Urinary bladder (tissue), 4 donors: ENCODE data around the gene CORO6. TPM values are rescaled to one million over a fixed set of nuclear protein-coding genes. Genes with fewer than 3 reads are reported as not detected.

Experiments used
- DNase-seq: peaks from one replicate; pipeline ENCODE4 v3.0.0-alpha.2; 2015; ENCODE audit errors: extremely low spot score
- H3K27ac ChIP-seq: one replicate; pipeline ENCODE4 v1.5.1; 2013; ENCODE audit warnings: low read depth, mild to moderate bottlenecking, moderate library complexity
- H3K36me3 ChIP-seq: one replicate; pipeline ENCODE4 v1.6.1; 2013; ENCODE audit warnings: mild to moderate bottlenecking, moderate library complexity; ENCODE audit not compliant: insufficient read depth
- H3K4me1 ChIP-seq: one replicate; pipeline ENCODE4 v1.6.1; 2013; ENCODE audit warnings: mild to moderate bottlenecking, moderate library complexity; ENCODE audit not compliant: insufficient read depth
- H3K4me3 ChIP-seq: one replicate; pipeline ENCODE4 v1.5.1; 2013; ENCODE audit warnings: low read depth, low read length
- WGBS: extraction: QIAGEN DNeasy Blood & Tissue Kit; methylation state at CpG from one replicate; pipeline ENCODE4 v1.1.7; 2013; 5-methylcytosine and 5-hydroxymethylcytosine counted together
- polyA plus RNA-seq: library from polyadenylated mRNA; stranded (reverse); fragments of 200-250 nt; gene quantifications from one replicate; pipeline ENCODE4 v1.2.3, GENCODE V29; 2013
- total RNA-seq: library from RNA; depleted of rRNA; stranded (reverse); fragments of >200 nt; gene quantifications from one replicate; pipeline ENCODE4 v1.2.3, GENCODE V29; 2014
- donor health status: healthy with polysubstance abuse.
- donor health status: healthy.

The CORO6 gene
- total and polyA plus RNA-seq, 2 donors: 5.2 to 35.0 TPM

DNA sequence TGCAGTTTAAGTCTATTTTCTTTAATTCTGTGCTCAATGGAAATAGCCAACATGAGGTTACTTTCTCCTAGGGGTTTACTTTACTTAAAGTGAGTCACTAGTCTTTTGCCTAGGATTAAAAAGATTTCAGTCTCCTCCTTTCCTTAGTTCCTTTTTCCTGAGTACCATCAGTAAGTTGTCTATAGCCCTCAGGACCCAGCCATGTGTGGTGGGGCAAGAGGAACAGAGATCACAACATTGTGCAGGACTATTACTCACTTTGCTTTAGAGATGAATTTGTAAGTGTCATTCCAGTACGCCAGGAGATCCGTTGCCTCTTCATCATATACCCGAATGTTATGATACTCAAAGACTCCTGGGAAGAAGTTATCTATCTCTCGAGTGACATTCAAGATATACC, 27.7 kb upstream of the CORO6 start:
- Histone ChIP-seq H3K4me3 (no peak overlapping the region), H3K36me3 (no peaks in the 10 kb centered on the region), H3K27ac (no peak overlapping the region), H3K4me1 (peaks cover 2% of the 10 kb centered on the region)
- no peak for DNase-seq
- WGBS: 89% methylated on average over 4 of the region's 4 CpGs

DNA sequence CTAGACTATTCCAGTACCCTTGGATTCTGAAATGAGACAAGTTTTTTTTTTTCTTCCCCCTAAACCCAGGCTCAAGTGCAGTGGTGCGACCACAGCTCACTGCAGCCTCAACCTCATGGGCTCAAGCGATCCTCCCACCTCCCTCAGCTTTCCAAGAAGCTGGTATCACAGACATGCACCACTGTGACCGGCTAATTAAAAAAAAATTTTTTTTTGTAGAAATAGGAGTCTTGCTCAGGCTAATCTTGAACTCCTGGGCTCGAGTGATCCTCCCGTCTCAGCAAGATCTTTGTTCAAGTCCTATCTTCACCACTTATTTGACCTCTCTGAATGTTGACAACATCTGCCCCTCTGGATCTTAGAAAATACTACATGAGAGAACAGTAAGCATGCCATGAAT, 26.6 kb upstream of the CORO6 start:
- Histone ChIP-seq H3K4me1 (no peaks in the 10 kb centered on the region), H3K4me3 (no peak overlapping the region), H3K36me3 (no peaks in the 10 kb centered on the region), H3K27ac (no peak overlapping the region)
- WGBS: 97% methylated on average over 5 of the region's 5 CpGs
- DNase-seq: no peak

DNA sequence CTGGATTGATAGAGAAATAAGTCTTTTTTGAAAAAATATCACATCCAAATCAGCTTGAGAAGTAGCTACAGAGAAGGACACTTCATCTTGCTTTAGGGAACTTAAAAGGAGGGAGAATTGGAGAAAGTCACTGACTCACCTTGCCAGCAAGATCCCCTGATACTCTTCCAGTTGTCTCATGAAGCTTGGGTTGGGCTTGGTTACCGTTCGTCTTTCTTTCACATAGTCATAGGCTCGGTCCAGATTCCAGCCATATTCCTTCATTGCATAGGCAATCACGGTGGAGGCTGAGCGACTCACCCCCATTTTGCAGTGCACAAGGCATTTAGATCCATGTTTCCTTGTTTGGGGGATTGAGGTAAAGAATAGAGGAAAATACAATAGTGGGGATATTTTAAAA, 25.3 kb upstream of the CORO6 start:
- Histone ChIP-seq H3K4me3 (no peak overlapping the region), H3K4me1 (no peaks in the 10 kb centered on the region), H3K36me3 (no peaks in the 10 kb centered on the region), H3K27ac (no peak overlapping the region)
- 93% methylated on average over 5 of the region's 5 CpGs for WGBS
- no peak for DNase-seq

DNA sequence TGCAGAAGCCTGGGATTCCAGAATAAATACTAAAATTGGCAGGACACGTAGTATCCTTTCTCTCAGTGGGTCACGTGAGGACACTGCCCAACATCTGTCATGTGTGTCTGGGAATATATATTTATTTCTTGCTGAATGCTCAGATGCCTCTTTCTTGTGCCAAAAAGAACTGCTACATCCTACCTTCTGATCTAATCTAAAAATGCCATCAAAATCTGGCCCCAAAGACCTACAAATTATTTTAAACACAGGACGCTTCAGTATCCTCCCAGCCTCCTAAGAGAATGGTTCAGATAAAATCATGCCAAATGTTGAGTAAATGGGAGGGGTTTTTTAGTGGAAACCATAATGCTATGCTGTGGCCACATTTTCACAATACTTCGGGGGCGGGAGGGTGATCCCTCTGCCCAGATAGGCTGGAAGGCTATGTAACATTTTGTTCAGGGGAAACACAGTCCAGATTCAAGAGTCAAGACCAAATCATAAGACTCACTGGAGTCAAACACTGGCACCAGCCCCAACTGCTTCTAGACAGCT, 22.9 kb upstream of the CORO6 start:
- Histone ChIP-seq H3K27ac (peak overlapping the region; percentile 48), H3K36me3 (no peaks in the 10 kb centered on the region), H3K4me1 (no peaks in the 10 kb centered on the region), H3K4me3 (no peak overlapping the region)
- 11% methylated on average over 5 of the region's 5 CpGs for whole genome bisulfite sequencing
- peak; percentile 42 for DNase-seq

DNA sequence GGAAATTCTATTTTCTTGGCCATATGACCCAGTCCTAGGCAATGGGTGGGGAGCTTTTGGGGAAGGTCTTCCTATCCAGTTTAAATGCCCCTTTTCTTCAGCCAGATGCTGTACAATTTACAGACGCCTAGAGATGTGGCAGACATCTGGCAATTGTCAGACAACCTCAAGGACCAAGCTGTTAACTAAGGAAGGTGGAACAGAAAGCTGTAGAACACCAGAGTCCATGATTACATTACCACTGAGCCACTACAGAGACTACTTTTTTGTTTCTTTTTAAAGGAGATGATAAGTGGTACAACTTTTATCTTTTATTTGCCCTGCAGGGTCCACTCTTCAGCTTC, 21.1 kb upstream of the CORO6 start:
- no peaks in the 10 kb centered on the region for H3K4me1 ChIP-seq
- WGBS: 72% methylated on average over 1 of the region's 1 CpG
- no peak overlapping the region for H3K27ac ChIP-seq
- no peak overlapping the region for H3K4me3 ChIP-seq
- no peak for DNase-seq
- no peaks in the 10 kb centered on the region for H3K36me3 ChIP-seq

DNA sequence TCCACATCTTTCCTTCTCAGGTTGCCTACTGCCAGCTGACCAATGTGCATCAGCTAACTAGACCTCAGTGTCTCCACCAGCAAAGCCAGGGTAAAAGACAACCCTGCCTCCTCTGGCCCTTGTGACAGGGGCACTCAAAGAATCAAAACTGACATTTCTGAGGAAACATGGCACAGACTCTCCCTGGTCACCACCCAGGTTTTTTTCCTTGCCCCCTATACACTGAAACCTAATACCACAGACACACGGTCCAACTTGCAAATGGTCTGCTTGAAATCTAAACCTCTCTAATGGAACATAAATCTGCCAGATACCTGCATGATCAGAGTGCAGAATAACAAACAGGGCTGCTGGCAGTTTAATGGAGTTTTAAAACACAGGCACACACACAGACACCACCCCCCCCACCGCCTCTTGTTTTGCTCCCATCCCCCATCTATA, 19.5 kb upstream of the CORO6 start:
- Histone ChIP-seq H3K4me1 (no peaks in the 10 kb centered on the region), H3K36me3 (no peaks in the 10 kb centered on the region), H3K4me3 (no peak overlapping the region), H3K27ac (no peak overlapping the region)
- WGBS: 66% methylated on average over 2 of the region's 2 CpGs
- no peak for DNase-seq

DNA sequence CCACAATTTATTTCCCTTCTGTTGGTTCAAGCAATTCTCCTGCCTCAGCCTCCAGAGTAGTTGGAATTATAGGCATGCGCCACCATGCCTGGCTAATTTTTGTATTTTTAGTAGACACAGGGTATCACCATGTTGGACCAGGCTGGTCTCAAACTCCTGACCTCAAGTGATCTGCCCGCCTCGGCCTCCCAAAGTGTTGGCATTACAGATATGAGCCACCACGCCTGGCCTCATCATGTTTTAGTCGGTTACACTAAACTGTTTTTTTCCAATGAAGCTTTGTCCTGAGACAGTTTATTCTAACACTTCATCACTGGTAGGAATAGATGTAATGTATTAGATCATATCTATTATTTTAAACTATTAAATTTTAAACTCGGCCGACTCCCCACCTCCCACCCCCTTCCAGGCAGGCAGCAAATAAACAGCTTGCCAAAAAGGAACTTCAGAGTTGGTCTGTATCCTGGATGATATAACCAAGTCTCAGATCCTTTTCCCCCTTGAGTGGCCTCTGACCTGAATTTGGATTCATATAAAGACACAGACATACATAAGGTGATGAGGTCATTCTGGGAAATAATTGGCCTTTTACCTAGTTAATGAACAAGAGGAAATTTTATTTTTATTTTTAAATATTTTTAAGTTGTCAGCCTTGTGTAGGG, 18.4 kb upstream of the CORO6 start:
- WGBS: 68% methylated on average over 7 of the region's 7 CpGs
- Histone ChIP-seq H3K4me1 (no peaks in the 10 kb centered on the region), H3K27ac (no peak overlapping the region), H3K4me3 (no peak overlapping the region), H3K36me3 (no peaks in the 10 kb centered on the region)
- no peak for DNase-seq

DNA sequence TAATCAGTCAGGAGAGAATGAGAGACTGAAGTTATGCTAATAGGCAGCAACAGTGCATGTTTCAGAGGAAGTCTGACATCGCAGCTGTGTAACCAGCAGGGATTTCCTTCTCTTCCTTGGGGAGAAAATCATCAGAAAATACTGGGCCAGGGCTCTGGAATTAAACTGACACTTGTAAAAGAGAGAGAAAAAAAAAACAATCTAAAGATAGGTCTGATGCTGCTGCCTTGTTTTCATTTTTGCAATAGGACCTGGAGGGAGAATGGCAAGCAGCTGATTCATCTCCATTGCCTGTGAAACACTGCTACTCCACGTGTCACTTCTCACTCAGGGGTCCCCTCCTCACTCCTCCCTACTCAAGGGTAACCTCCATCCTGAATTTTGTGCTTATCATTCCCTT, 17.7 kb upstream of the CORO6 start:
- WGBS: 38% methylated on average over 2 of the region's 2 CpGs
- H3K36me3 ChIP-seq: no peaks in the 10 kb centered on the region
- peak overlapping the region; percentile 17 for H3K27ac ChIP-seq
- H3K4me1 ChIP-seq: no peaks in the 10 kb centered on the region
- DNase-seq: no peak
- H3K4me3 ChIP-seq: no peak overlapping the region

DNA sequence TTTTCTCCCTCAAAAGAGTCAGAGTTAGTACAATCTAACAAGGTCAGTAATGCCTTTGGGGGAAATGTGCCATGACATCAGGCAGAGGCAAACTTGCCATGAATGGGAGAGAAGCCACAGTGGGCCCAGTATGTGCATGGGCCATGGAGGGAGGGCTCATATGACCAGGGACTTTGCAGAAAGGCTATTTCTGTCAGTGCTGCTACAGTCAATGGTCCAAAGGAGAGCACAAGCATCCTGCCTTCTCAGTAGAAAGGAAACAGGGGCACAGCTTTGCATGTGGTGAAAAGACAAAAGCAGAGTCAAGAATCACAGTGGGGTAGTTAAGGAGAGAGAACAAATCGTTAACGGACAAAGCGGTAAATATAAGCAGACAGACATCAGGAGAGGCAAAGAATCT, 11.2 kb upstream of the CORO6 start:
- H3K27ac ChIP-seq: no peak overlapping the region
- no peaks in the 10 kb centered on the region for H3K4me1 ChIP-seq
- WGBS: 96% methylated on average over 3 of the region's 3 CpGs
- no peak overlapping the region for H3K4me3 ChIP-seq
- no peak for DNase-seq
- H3K36me3 ChIP-seq: peaks cover 3% of the 10 kb centered on the region

DNA sequence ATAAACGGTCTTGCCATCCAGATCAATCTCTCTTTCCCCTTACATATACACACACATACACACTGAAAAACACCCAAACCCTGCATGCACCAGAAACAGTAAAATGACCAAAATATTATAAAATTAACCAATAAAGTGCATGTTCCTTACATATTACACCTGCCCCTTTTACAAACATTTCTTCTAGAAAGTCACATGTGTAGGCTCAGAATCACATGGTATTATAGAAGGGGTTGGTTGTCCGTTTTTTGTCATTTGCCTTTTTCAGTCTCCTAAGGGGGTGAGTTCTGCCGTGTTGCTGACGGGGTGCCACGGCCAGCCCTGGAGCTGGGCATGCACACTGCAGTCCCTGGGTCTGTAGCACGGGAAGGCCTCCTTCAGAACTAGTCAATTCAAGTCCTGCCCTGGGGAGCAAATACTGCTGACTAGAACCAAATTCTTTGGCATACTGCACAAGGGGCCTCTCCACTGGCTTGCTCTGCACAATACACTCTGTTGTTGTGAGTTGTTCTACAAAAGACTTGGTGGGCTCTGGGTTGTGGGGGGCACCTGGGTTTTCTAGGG, 8.0 kb upstream of the CORO6 start:
- 89% methylated on average over 6 of the region's 6 CpGs for WGBS
- Histone ChIP-seq H3K27ac (no peak overlapping the region), H3K36me3 (peaks cover 3% of the 10 kb centered on the region), H3K4me3 (no peak overlapping the region), H3K4me1 (no peaks in the 10 kb centered on the region)
- no peak for DNase-seq

DNA sequence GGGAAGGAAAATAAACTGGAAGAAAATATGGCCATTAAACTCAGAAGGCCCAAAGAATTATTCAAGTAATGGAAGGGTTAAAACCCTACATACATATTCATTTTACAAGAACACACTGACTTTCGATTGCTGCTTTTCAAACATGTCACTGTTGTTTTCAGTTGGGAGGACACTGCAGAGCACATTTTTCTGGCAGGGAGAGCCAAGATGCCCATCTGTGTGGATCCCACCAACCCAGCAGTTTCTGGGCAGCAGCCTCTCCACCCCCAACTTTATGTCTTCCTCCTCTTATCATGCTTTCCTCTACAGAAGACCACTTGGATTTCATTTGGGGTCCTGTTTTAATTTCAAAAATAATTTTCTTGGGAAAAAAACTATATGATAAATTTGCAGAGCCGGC, 7.1 kb upstream of the CORO6 start:
- H3K36me3 ChIP-seq: peaks cover 3% of the 10 kb centered on the region
- H3K4me1 ChIP-seq: no peaks in the 10 kb centered on the region
- no peak for DNase-seq
- 69% methylated on average over 2 of the region's 2 CpGs for WGBS
- H3K4me3 ChIP-seq: no peak overlapping the region
- H3K27ac ChIP-seq: no peak overlapping the region

DNA sequence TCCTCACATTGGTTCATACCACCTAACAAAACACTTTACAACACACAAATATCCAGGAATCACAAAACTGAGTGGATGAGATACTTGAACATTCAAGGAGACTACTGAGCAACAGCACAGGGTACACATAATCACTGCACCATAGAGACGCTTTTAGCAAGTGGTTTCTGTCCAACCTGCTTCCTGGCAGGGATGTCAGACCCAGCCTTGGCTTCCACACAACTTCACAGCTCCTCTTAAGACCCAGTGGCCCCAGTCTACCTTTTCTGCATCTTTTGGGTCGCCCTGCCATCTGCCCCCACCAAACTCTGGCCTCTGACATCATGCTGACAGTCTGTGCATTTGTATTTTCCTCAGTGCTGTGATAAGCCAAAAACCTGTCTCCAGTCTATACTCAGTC, 5.9 kb upstream of the CORO6 start:
- no peak for DNase-seq
- Histone ChIP-seq H3K27ac (no peak overlapping the region), H3K36me3 (peaks cover 3% of the 10 kb centered on the region), H3K4me3 (no peak overlapping the region), H3K4me1 (no peaks in the 10 kb centered on the region)
- 80% methylated on average over 2 of the region's 2 CpGs for WGBS

DNA sequence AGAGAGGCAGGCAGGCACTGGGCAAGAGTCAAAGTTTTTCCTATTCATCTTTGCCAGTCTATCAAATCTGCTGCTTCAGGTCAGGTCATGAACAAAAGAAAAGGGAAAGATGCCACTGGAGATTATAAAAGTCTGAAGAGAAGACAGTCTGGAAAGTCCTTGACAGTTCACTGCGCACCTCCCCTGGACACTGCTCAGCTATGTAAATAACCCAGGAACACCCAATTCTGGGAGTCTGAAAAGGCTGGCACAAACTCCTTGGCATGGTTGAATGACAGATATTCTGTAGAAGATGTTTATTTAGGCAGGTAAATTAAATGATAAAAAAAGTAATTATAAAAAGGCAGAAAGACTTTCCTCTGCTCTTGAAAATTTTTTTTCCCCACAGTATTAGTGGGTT, 5.2 kb upstream of the CORO6 start:
- Histone ChIP-seq H3K36me3 (peaks cover 3% of the 10 kb centered on the region), H3K4me1 (no peaks in the 10 kb centered on the region), H3K27ac (no peak overlapping the region), H3K4me3 (no peak overlapping the region)
- DNase-seq: no peak
- WGBS: 96% methylated on average over 1 of the region's 1 CpG

DNA sequence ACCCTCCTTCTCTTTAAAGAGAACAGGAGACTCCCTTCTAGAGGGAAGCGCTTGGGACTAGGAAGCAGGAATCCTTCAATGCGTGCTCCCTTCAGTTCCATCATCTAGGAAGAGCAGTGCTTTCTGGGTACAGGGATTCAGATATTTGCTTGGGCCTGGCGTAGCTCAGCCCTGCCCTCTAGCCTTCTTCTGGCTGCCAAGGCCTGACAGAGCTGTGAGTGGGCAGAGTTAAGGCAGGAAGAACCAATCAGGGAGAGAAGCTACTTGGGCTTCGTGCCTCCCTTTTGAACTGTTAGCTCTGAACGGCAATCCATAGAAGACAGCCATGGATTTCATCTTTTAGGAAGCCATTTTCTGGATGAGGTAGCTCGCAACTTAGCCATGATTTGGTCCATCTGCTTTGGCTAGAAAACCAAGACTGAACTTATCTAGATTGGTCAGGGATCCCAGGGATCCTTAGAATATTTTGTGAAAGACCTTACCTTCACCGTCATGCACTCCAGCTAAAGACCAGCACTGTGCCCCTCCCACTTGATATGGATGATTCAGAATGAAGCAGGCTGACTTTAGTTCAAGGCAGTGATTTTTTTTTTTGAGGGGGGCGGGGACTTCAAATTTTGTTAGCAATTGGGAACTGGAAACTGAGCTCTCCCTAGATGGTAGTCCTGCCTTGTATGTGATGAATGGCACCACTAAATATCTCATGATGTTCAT, 2.5 kb upstream of the CORO6 start:
- no peak overlapping the region for H3K27ac ChIP-seq
- no peaks in the 10 kb centered on the region for H3K36me3 ChIP-seq
- no peaks in the 10 kb centered on the region for H3K4me1 ChIP-seq
- DNase-seq: no peak
- WGBS: 77% methylated on average over 8 of the region's 8 CpGs
- no peak overlapping the region for H3K4me3 ChIP-seq
